Endodermal cell (in vitro differentiated cells): ENCODE measurements around the gene YBX1. TPM values are rescaled to one million over a fixed set of nuclear protein-coding genes. Genes with fewer than 3 reads are reported as not detected.

ENCODE experiments used
- DNase-seq: peaks from one replicate; pipeline ENCODE4 v3.0.0-alpha.2; 2017
- H3K27ac ChIP-seq: 2 replicates; pipeline ENCODE4 v1.5.1; 2013; ENCODE audit warnings: mild to moderate bottlenecking, low read depth, low read length, moderate library complexity
- H3K27me3 ChIP-seq: 2 replicates; pipeline ENCODE4 v1.6.1; 2013; ENCODE audit warnings: mild to moderate bottlenecking, low read length, moderate library complexity; ENCODE audit not compliant: insufficient read depth, control insufficient read depth, poor library complexity, severe bottlenecking
- H3K36me3 ChIP-seq: 2 replicates; pipeline ENCODE4 v1.7.0; 2013; ENCODE audit warnings: mild to moderate bottlenecking, low read length, moderate library complexity; ENCODE audit not compliant: control insufficient read depth, insufficient read depth
- H3K4me1 ChIP-seq: one replicate; pipeline ENCODE4 v1.7.0; 2013; ENCODE audit warnings: low read length; ENCODE audit not compliant: control insufficient read depth, insufficient read depth
- H3K4me3 ChIP-seq: 2 replicates; pipeline ENCODE4 v1.5.1; 2013; ENCODE audit warnings: mild to moderate bottlenecking, low read length, moderate library complexity
- H3K9ac ChIP-seq: 2 replicates; pipeline ENCODE4 v1.6.1; 2013; ENCODE audit warnings: mild to moderate bottlenecking, low read length, moderate library complexity; ENCODE audit not compliant: poor library complexity, severe bottlenecking; ENCODE audit errors: extremely low read depth
- H3K9me3 ChIP-seq: 2 replicates; pipeline ENCODE4 v1.6.1; 2013; ENCODE audit warnings: mild to moderate bottlenecking, low read length, moderate library complexity; ENCODE audit not compliant: control insufficient read depth
- H3K27ac Mint-ChIP-seq: 2 replicates; pipeline ENCODE4 v1.8.0; 2020; ENCODE audit warnings: mixed read lengths
- H3K27me3 Mint-ChIP-seq: 2 replicates; pipeline ENCODE4 v1.8.0; 2021; ENCODE audit warnings: mild to moderate bottlenecking, mixed read lengths; ENCODE audit not compliant: insufficient read depth
- H3K36me3 Mint-ChIP-seq: 2 replicates; pipeline ENCODE4 v1.8.0; 2020; ENCODE audit warnings: low read depth, mixed read lengths
- H3K4me1 Mint-ChIP-seq: 2 replicates; pipeline ENCODE4 v1.8.0; 2020; ENCODE audit warnings: mixed read lengths
- H3K4me3 Mint-ChIP-seq: 2 replicates; pipeline ENCODE4 v1.8.0; 2020; ENCODE audit warnings: mild to moderate bottlenecking, moderate library complexity, mixed read lengths
- H3K9me3 Mint-ChIP-seq: 2 replicates; pipeline ENCODE4 v1.8.0; 2020; ENCODE audit warnings: mild to moderate bottlenecking, mixed read lengths
- CTCF ChIP-seq: fragments of 200-600 bp; sonication (generic); conservative IDR thresholded peaks from 2 replicates; pipeline ENCODE4 v1.5.0; 2021; ENCODE audit warnings: antibody characterized with exemption, mild to moderate bottlenecking
- WGBS, 2 experiments: methylation state at CpG; one replicate each; pipeline versions ENCODE4 v1.1.5 to v1.1.7; 2013; ENCODE audit warnings: missing lambda C conversion rate in 2 of 2, mixed read lengths in 1 of 2; ENCODE audit not compliant: insufficient coverage in 1 of 2, insufficient read length in 1 of 2; 5-methylcytosine and 5-hydroxymethylcytosine counted together
- total RNA-seq, 2 donors: library from RNA; stranded (reverse); fragmentation: NEBNext Ultra II Directional in 1 of 2; extraction: Animal tissue kit (Norgen Biotek cat#: 25700) in 1 of 2; gene quantifications; 2 replicates in 1 of 2; 3 replicates in 1 of 2; pipeline ENCODE4 v1.2.1, GENCODE V29; 2021

YBX1 gene
- total RNA-seq, 2 donors from 2014 or later = 655 to 668 TPM

- 90 to 92% methylated on average over 6 to 10 of the region's 10 CpGs for WGBS, 2 experiments
- peak; percentile 37 for DNase-seq
- H3K4me3 ChIP-seq = no peak overlapping the region
- H3K4me1 ChIP-seq = no peaks in the 10 kb centered on the region
- H3K27me3 Mint-ChIP-seq = no peaks in the 10 kb centered on the region
- H3K4me1 Mint-ChIP-seq = peaks cover 19% of the 10 kb centered on the region
- TF ChIP-seq CTCF = no peak
- H3K36me3 Mint-ChIP-seq = peaks cover 6% of the 10 kb centered on the region
- peak overlapping the region; percentile 52 for H3K27ac Mint-ChIP-seq
- H3K9ac ChIP-seq = no peak overlapping the region
- no peaks in the 10 kb centered on the region for H3K36me3 ChIP-seq
- no peak overlapping the region for H3K27ac ChIP-seq
- H3K27me3 ChIP-seq = no peaks in the 10 kb centered on the region
- no peak overlapping the region for H3K4me3 Mint-ChIP-seq
- no peaks in the 10 kb centered on the region for H3K9me3 Mint-ChIP-seq
- no peaks in the 10 kb centered on the region for H3K9me3 ChIP-seq
These were observed 50.0 kb downstream of the YBX1 start for GRCh38 chr1:42732126-42732680.

GRCh38 chr1:42733415-42734200 lies 51.4 kb downstream of the YBX1 start:
- WGBS, 2 experiments = 92 to 96% methylated on average over 4 to 12 of the region's 12 CpGs
- no peaks in the 10 kb centered on the region for H3K9me3 ChIP-seq
- Mint-ChIP-seq H3K36me3 (peaks cover 6% of the 10 kb centered on the region), H3K27me3 (no peaks in the 10 kb centered on the region), H3K4me1 (peaks cover 19% of the 10 kb centered on the region), H3K4me3 (no peak overlapping the region), H3K9me3 (no peaks in the 10 kb centered on the region), H3K27ac (peak overlapping the region; percentile 87)
- peak; percentile 43 for DNase-seq
- no peaks in the 10 kb centered on the region for H3K4me1 ChIP-seq
- no peak overlapping the region for H3K4me3 ChIP-seq
- H3K36me3 ChIP-seq = no peaks in the 10 kb centered on the region
- no peaks in the 10 kb centered on the region for H3K27me3 ChIP-seq
- H3K27ac ChIP-seq = no peak overlapping the region
- no peak for TF ChIP-seq CTCF
- H3K9ac ChIP-seq = no peak overlapping the region

GRCh38 chr1:42734201-42735035 lies 52.2 kb downstream of the YBX1 start:
- peak overlapping the region; percentile 87 for H3K27ac Mint-ChIP-seq

More at GRCh38 chr1:42734201-42735035, 52.2 kb downstream of the YBX1 start:
- Mint-ChIP-seq H3K27me3 (no peaks in the 10 kb centered on the region), H3K36me3 (peaks cover 6% of the 10 kb centered on the region), H3K4me1 (peaks cover 26% of the 10 kb centered on the region), H3K4me3 (no peak overlapping the region), H3K9me3 (no peaks in the 10 kb centered on the region)
- H3K27me3 ChIP-seq = no peaks in the 10 kb centered on the region
- TF ChIP-seq CTCF = no peak
- peak; percentile 46 for DNase-seq
- no peaks in the 10 kb centered on the region for H3K4me1 ChIP-seq
- WGBS, 2 experiments = 88 to 94% methylated on average over 2 to 6 of the region's 7 CpGs
- no peaks in the 10 kb centered on the region for H3K36me3 ChIP-seq
- no peak overlapping the region for H3K9ac ChIP-seq
- no peak overlapping the region for H3K27ac ChIP-seq
- no peak overlapping the region for H3K4me3 ChIP-seq
- H3K9me3 ChIP-seq = no peaks in the 10 kb centered on the region
